ENCODE data around the gene PMF1.

PMF1 gene

DNA sequence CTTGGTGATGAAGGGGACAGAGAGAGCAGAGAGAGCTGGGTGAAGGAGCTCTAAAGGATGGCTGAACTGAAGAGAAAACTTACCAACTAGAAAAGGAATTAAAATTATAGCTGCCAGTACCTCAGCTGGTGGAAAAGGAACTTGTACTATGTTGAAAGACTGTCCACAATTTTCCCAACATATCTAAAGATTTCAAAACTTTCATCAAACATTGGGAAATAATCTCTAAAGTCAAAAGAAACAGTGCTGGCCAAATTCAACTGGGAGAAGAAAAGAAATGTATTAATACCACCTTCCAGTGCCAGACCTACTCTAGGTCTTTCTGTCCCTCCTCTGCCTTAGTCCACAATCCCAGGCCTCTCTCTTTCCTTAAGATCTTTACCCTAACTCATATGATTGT is 63.7 kb downstream of the PMF1 start:
- no peak for DNase-seq

DNA sequence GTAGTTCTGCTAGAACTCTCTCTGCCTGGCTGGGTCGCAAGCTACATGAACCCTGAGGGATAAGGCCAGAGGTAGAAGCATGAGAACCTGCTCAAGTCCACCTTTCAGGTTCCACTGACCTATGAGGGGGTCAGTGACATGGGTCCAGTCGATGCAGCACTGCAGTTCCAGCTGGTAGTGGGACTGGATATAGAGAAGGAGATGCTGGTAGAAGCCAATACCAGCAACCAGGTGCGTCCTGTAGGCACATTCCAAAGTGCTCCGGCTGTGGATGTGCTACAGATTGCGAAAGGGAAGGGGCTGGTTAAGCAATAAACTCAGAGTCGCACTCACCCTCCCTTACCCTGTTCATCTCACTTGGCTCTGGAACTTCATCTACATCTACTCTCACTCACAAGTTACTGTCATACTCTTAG is 64.2 kb downstream of the PMF1 start:
- no peak for DNase-seq

DNA sequence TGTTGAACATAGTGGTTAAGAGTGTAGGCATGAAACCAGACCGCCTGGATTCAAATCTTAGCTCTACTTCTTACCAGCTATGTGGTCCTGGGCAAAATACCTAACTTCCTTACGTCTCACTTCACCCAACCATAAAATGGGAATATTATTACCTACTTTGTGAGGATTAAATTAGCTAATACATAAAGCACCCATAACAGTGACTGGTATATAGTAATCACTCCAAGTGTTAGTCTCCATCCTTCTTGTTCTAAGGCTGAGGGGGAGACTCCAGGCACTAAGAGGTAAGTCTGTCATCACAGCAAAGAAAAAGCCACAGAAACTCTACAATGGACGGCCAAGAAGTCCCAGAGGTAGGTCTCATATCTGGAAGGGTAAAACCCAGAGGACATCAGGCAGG is 67.0 kb downstream of the PMF1 start:
- DNase-seq = no peak

DNA sequence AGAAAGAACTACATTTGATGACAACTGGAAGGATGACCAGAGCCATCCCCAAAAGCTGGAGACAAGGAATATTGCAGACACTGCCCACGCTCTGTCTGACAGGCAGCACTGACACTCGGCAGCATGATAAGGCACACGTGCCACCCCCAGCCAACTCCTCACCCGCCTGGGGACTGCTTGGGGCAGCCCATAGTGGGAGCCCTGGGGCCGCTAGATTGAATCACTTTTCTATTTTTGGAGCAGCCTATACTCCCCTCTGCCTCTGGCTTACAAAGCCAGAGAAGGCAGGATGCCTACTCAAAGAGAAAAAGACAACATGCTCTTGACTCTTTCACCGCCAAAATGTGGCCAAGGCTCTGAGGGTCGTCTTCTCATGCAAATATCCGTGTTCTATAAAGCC is 68.5 kb downstream of the PMF1 start:
- DNase-seq = peak; percentile 46

DNA sequence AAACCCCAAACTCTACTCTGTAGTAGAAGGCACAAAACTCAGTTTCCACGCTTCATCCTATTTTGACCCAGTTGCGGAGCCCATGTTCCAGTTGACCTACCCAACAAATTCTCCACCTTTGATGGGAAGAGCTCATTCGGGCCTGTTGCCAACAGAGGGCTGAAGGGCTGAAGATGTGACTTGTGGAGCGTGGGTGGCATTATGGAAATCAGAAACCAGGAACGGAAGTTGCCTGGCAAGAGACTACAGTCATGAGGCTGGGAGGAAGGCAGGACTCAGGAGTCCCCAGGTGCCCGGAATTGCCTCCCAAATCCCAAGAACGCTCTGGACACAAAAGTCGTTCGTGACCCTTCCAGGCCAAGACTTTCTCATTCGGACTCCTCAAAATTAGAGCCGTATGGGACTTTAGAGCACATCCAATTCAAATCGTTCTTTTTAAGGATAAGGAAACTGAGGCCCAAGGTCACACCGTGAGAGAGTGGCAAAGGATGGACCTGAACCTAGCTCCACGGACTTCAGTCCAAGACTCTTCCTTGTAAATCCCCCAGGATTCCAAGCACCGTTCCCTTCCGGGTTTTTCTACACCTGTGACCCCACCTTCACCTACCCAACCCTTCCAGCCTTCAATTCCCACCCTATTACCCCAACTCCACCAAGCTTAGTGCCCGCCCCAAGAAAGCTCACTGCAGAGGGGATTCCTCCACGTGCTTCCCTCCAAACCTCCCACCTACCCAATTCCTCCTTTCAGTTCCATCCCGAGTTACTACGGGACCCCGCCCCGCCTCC is 69.1 kb downstream of the PMF1 start:
- DNase-seq = peak; percentile 22

DNA sequence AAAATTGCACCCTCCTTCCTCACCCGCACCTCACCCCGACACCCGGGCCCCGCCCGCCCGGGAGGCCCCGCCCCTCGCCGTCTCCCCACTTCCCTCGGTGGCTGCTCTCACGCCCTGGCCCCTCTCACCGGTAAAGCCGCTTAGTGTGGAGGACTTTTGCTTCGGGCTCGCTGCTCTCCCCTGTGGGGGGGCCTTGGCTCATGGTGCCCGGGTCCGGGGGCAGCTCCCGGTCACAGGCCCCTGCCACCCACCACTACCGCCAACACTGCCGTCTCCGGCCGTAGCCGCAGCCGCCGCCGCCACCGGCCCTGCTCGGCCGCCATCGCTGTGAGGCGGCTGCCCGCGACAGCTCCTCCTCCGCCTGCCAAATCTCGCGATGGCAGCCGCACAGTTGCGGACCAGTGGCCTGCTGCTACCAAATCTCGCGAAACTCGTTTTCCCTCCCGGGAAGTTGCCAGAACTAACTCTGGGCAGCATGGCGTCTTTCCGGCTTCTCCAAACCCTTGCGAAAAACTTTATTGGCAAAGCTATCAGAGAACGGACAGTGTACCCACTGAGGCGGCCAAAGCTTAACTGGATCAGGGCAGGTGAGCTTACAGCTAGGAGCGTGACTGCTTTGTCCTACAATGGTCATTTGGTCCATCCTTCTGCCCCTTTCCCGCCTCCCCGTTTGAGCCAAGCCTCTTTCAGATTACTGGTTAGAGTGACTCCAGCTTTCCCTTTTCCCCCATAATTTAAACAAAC is 69.8 kb downstream of the PMF1 start, which contains the start of gene SMG5:
TSS of gene SMG5 (minus strand) at position 347 of the 744 bp plus-strand sequence. CDS start at position 202, 145 bp downstream.
- DNase-seq = peak; percentile 98

DNA sequence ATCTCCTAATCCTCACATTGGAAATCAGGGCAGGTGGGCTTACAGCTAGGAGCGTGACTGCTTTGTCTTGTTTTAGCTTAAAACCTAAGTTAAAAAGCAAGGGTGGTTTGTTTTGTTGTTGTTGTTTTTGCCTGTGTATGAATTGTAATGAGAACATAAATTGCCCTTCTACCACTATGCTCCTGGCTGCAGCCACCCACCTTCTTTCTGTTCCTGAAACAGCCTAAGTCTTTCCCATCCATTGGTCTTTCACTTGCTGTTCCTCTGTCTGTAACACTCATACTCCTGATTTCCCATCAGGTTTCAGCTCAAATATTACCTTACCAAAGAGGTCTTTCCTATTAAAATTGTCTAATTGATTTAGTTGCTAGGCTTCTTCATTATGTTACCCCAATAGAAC is 70.7 kb downstream of the PMF1 start:
- no peak for DNase-seq

DNA sequence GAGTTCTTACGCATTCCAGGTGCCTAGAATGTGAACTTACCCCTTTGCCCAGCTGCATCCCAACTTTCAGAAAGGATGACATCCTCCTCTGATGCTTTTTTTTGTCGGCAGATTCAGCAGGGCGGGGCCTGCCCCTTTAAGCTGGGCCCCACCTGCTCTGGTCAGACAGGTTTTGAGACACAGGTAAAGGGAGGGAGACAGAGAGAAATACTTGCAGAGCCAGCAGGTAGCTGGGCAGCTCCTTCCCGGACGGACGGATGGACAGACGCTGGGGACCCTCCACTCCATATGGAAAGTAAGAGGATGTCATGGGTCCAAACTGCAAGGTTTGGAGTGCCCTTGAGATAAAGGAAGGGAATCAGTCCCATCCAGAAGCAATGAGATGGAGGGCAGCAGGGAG is 71.3 kb downstream of the PMF1 start, which contains the start of gene TMEM79:
TSS of gene TMEM79 (plus strand) at position 214 of the 400 bp plus-strand sequence. CDS start 902 bp downstream, outside the sequence.
- no peak for DNase-seq

DNA sequence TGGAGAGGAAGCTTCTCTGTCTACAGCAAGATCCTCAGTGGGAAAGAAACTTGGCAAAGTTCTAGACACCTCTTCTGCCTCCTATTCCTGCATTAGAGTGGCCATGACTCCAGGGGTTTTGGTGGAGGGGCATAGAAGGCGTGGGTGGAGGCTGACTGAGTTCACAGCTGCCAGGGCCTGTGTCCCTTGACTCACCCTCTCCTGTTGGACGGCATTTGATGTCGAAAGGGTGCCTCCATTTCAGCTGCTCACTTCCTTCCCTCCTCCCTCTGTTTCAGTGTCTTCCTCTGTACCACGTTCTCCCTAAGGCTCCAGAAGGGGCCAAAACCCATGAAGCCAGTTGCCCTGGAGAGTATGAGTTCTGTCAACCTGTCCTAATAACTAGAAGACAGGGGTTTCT is 72.0 kb downstream of the PMF1 start:
- DNase-seq = peak; percentile 15

DNA sequence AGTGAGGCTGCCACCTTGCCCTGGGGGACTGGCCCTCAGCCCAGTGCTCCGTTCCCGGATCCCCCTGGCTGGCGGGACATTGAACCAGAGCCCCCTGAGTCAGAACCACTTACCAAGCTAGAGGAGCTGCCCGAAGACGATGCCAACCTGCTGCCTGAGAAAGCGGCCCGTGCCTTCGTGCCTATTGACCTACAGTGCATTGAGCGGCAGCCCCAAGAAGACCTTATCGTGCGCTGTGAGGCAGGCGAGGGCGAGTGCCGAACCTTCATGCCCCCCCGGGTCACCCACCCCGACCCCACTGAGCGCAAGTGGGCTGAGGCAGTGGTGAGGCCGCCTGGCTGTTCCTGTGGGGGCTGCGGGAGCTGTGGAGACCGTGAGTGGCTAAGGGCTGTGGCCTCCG is 72.6 kb downstream of the PMF1 start:
- DNase-seq = no peak

DNA sequence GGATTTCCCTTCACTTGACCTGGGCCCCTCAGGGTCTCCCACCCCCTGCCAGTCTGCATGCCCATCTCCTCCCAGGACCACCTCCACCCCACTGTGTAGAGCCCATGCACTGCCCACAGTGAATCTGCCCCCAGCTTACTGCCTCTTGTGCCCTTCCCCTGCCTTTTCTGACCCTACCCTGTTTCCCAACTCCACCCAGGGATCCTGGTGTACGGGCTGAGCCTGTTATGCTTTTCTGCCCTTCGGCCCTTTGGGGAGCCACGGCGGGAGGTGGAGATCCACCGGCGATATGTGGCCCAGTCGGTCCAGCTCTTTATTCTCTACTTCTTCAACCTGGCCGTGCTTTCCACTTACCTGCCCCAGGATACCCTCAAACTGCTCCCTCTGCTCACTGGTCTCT is 73.3 kb downstream of the PMF1 start:
- DNase-seq = no peak
